NCI-H774 (cell line): Measurements from ENCODE around the gene PLEKHG1.

Source experiments
- DNase-seq: peaks from one replicate; lab custom pipeline; 2025; lab: John Stamatoyannopoulos, UW

Gene PLEKHG1

DNA sequence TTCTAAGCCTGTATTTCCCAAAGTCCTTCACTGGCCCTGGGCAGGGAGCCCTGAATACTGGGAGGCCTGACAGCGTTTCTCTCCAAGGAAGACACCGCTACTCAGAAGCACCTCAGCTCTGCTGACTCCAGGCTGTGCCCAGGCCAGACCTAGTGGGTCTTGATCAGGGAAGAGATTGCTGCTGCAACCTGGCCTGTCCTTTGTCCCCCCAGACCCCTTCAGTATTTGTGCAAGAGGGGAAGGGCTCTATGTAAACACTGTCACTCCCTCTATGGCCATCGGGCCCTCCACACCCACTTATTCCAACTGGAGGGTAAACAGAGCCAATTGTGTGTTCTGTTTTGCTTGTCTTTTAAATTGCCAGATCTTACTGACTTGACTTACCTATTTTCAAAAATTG lies 20.6 kb downstream of the PLEKHG1 start:
- DNase-seq: no peak

DNA sequence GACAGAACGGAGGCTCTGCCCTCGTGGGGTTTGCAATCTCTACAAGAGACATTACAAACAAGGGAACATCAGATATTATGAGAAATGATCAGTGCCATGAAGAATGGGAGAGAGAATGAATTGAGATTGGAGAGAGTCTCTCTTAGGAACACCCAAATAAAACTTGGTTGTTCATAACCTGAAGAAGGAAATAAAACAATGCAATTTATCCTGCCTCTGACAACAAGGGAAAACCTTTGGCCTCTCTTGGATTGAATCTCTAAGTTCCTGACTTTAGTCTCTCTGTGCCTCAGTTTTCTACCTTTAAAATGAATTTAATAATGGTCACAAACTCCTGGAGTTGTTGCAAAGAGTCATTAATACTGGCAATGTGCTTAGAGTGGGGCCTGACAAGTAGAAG lies 21.1 kb downstream of the PLEKHG1 start:
- no peak for DNase-seq

- DNase-seq: no peak
Observed at GRCh38 chr6:150622476-150622875, 22.8 kb downstream of the PLEKHG1 start.

DNA sequence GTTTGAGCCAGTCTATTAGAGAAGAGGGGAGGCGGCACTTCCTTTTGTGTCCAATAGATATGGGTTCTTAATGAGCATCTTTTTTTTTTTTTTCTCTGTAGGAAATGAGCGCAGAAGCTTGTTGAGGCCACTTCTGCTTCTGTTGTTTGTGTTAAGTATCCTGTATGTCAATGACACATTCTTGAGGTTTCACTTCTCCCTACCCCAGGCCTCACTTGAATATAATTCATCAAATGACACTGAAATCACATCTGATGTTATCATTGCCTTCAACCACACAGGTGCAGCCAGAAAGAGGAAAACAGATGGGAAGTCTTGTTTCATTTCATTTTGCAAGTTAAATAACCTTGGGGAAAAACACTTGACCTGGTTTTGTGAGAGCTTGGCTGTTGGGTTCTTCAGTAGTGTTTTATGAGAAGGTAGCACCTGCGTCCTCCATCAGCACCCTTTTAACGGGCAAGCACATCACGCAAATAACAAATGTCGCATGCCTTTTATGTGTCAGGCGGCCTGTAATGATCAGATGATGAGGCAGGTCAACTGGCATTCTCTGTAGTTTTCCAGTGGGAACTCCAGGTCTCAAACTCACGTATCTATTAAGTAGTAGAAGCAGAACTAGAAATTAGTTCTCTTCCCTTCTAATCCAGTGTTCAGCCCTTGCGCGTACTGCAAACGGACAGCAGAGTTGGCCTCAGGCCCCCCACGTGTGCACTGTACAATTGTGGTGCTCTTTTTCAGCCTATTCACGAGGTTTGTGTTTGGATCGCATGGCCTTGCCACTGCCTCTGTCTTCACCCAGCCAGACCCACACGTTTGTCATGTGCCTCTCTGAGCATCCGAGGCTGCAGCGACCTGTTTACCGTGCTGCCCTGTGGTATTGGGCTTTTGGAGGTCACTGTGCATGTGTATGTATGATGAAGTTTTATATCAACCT lies 23.5 kb downstream of the PLEKHG1 start:
- DNase-seq: peak; percentile 16

DNA sequence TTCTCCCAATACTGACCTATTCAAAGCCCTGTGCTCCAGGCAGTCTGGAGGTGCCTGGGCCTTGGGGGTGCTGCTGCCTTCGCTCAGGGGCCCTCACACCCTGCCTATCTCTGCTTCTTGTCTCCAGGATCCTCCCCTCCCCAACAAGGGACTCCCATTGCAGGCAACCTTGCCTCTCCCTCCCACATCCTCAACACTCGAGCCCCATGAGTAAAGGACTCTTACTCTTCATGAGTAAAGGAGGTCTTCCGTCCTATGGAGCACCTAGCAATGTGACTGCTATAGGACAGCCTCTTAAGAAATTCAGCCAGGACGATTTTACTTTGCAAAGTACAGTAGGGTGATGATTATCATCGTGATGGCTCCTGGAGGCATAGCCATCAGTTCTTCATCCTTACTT lies 24.5 kb downstream of the PLEKHG1 start:
- DNase-seq: no peak

DNA sequence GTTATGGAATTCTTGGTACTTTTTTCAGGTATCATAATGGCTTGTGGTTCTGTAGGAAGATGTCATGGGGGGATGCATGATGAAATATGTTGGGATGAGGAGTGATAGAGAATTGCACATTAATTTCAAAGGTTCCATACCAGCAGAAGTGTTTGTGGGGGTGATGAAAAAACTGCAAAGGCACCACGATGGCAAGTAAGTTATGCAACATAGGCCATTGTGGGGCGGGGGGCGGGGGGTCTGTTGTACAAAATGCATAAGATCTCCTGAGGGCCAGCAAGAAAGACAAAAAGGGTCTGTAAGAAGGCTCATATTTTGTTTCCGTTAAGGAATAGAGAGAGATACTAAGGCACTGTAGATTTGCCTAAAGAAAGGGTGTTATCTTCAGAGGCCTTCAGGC lies 26.2 kb downstream of the PLEKHG1 start:
- DNase-seq: no peak

DNA sequence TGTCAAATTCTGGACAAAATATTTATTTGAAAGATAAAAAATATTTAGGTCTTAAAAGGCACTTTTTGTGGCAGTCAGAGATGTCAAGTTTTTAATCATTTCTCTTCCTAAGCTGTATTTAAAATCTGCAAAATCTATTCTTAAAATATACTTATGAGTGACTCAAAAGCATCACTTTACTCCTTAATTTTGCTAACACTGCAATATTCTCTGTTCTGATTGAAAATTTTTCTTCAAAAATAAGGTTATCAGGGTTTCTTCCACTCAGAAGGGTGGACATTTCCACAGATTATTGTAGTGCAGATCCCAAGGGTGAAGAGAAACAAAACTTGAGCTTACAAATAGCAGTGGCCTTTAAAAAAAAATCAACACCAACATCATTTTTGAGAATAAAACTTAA lies 27.5 kb downstream of the PLEKHG1 start:
- no peak for DNase-seq

- no peak for DNase-seq
Observed at GRCh38 chr6:150627585-150628025, 27.9 kb downstream of the PLEKHG1 start.

GRCh38 chr6:150628908-150629307 lies 29.2 kb downstream of the PLEKHG1 start:
- no peak for DNase-seq

GRCh38 chr6:150631283-150631983 lies 31.7 kb downstream of the PLEKHG1 start:
- no peak for DNase-seq

GRCh38 chr6:150631984-150632642 lies 32.4 kb downstream of the PLEKHG1 start:
- no peak for DNase-seq

- no peak for DNase-seq
Observed at GRCh38 chr6:150632785-150633485, 33.2 kb downstream of the PLEKHG1 start.

DNA sequence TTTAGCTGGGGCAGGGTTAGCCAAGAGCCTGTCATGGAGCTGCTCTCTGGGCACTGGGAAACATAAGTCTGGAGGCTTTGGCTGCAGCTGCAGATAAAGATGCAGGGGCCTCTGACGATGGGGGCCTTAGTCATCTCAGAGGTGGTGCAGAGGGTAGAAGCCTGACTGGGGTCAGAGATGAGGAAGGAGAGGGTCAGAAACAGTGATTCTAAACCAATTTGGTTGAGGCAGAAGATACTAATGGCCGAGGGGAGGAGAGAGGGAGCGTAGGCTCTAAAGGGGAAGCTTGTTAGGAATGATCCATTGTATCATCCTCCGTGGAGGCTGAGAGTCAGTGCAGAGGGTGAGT lies 33.8 kb downstream of the PLEKHG1 start:
- no peak for DNase-seq

- DNase-seq: no peak
Observed at GRCh38 chr6:150634176-150634963, 34.7 kb downstream of the PLEKHG1 start.

DNA sequence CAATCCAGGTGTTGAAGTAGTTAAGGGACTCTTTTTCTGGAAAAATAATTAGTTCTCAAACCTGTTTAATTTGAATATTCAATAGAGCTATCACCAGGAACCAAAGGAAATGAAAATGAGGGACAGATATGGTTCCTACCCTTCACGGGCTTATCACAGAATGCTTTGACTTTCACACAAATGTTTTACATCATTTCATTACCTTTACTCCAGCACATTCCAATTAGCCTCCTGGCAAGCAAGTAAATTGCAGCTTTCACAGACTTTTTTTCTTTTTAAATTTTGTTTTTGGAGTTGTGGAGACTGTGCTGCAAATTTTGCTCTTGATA lies 35.2 kb downstream of the PLEKHG1 start:
- DNase-seq: no peak

- no peak for DNase-seq
Observed at GRCh38 chr6:150635906-150636514, 36.3 kb downstream of the PLEKHG1 start.

GRCh38 chr6:150636808-150637207 lies 37.1 kb downstream of the PLEKHG1 start:
- DNase-seq: no peak

- DNase-seq: no peak
Observed at GRCh38 chr6:150637266-150637665, 37.6 kb downstream of the PLEKHG1 start.

GRCh38 chr6:150638267-150638666 lies 38.6 kb downstream of the PLEKHG1 start:
- DNase-seq: no peak

DNA sequence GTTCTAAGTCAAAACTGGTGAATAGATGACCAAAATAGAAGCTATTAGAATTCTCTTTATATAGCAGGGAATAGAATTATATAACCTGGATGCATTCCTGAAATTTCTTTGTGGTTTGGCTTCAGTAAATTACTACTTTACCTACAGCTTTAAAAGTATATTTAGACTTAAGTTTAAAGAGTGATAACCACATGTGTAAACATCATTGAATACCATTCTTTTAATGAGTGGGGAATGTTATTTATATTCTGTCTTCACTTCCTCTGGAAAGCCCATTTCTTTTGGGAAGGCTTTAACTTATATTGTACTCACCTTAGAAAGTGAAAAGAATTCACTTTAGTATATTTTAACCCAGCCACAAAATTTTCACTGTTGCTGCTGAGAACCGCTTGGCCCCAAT lies 39.1 kb downstream of the PLEKHG1 start:
- DNase-seq: no peak

DNA sequence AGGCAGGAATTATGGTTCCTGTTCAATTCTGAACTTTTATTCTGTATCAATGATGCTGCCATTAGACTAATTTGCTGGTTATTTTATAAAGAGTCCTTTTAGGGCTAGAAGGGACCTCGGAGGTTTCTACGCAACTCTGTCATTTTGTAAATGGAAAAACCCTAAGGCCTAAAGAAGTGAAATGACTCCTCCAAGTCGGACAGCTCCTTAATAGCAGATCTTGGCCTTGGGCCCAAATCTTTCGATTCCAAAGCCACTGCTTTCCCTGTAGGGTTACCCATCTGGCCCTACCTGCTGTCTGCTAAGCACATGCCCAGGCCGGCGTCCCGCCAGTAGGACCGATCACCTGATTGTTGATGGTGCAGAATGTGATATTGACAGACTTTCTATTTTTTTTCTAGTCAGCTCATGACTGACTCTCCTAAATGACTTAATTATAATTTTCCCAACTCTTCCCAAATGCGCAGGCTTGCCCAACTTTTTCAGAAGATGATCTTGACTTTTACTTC lies 40.2 kb downstream of the PLEKHG1 start:
- no peak for DNase-seq
